Epidermal melanocyte (primary cell): Measurements from ENCODE around the gene TRAF6.
A peak's percentile ranks its signal among the peaks of the same experiment; 100 is the strongest.
"Not testable (repeated sequence)": the region's sequence is repeated elsewhere in the genome, so short reads cannot be mapped to it uniquely, and the experiment has no call there.

Source experiments
- DNase-seq: peaks from one replicate; pipeline ENCODE4 v3.0.0; 2011; ENCODE audit warnings: low spot score; ENCODE audit not compliant: insufficient read length

TRAF6 gene, protein sequence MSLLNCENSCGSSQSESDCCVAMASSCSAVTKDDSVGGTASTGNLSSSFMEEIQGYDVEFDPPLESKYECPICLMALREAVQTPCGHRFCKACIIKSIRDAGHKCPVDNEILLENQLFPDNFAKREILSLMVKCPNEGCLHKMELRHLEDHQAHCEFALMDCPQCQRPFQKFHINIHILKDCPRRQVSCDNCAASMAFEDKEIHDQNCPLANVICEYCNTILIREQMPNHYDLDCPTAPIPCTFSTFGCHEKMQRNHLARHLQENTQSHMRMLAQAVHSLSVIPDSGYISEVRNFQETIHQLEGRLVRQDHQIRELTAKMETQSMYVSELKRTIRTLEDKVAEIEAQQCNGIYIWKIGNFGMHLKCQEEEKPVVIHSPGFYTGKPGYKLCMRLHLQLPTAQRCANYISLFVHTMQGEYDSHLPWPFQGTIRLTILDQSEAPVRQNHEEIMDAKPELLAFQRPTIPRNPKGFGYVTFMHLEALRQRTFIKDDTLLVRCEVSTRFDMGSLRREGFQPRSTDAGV

DNA sequence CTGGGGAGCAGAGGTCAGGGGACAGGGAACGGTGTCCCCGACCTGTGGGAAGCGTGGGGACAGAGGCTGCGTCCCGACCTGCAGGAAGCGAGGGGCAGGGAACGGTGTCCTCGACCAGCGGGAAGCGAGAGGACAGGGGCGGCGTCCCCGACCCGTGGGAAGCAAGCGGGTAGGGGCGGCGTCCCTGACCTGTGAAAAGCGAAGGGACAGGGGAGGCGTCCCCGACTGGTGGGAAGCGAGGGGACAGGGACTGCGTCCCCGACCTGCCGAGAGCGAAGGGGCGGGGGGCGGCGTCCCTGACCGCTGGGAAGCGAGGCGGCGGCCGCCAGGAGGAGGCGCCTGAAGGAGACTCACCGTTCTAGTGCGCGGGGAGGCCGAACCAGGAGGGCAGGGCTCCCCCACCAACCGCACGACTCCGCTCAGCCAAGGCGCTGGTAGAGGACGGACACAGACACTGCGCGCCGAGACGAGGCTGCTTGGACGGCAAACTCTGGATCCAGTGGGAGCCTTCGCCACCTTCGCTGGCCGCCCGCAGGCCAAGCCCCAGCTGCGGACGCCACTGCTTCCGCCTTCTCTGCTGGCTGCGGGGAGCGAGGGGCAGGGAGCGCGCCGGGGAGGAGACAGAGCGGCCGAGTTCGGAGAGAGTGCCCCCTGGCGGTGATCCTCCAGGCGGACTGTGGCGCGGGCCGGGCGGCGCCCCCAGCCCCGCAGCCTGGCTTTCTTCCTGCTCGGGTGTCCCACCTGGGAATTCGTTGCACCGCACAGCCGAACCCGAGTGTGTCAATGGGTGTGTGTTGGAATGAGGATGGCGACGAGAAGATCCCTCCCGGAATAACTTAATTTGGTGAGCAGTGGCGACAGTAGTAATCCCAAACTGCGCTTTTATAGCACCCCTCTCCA is at the start of gene TRAF6:
TSS of gene TRAF6 (minus strand) at position 579 of the 900 bp plus-strand sequence. CDS start 8,757 bp downstream, outside the sequence.
- DNase-seq = peak; percentile 74

DNA sequence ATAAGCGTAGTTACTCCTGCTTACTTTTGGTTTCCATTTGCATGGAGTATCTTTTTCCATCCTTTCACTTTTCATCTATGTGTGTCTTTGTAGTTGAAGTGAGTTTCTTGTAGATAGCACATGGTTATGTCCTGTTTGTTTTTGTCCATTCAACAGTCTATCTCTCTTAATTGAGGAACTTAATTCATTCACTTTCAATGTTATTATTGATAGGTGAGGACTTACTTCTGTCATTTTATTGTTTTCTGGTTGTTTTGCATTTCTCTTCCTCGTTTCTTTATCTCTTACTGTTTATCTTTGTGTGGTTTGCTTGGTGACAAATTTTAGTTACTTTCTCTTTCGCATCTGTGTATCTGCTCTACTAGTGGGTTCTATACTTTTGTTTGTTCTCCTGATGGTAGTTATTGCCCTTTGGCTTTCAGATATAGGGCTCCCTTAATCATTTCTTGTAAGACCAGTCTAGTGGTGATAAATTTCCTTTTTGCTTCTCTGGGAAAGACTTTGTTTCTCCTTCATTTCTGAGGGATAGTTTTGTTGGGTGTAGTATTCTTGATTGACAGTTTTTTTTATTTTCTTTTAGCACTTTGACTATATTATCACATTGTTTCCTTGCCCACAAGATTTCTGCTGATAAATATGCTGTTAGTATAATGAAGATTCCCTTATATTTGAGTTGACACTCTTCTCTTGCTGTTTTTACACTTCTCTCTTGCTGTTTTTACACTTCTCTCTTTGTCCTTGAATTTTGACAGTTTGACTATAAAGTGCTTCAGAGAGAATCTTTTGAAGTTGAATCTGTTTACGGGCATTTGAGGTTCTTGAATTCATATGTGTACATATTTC is 48.7 kb upstream of the TRAF6 start:
- DNase-seq = no peak

DNA sequence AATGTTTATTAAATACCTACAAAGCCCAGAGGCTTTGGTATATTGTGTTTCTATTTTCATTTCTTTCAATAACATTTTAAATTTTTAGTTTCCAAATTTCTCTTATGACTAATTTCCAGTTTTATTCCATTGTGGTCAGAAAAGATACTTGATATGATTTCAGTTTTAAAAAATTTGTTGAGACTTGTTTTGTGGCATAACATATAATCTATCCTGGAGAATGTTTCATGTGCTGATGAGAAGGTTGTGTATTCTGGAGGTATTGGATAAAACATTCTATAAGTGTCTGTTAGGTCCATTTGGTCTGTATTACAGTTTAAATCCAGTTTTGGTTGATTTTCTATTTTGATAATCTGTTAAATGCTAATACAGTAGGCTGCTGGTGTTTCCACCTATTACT is 47.9 kb upstream of the TRAF6 start:
- no peak for DNase-seq

DNA sequence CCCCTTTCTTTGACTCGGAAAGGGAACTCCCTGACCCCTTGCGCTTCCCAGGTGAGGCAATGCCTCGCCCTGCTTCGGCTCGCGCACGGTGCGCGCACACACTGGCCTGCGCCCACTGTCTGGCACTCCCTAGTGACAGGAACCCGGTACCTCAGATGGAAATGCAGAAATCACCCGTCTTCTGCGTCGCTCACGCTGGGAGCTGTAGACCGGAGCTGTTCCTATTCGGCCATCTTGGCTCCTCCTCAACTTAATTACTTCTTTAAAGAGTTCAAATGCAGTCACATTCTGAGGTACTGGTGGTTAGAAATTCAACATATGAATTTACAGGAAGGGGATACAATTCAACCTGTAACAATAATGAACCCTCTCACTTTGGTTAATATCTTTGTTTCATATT is 47.3 kb upstream of the TRAF6 start:
- DNase-seq = not testable (repeated sequence)

DNA sequence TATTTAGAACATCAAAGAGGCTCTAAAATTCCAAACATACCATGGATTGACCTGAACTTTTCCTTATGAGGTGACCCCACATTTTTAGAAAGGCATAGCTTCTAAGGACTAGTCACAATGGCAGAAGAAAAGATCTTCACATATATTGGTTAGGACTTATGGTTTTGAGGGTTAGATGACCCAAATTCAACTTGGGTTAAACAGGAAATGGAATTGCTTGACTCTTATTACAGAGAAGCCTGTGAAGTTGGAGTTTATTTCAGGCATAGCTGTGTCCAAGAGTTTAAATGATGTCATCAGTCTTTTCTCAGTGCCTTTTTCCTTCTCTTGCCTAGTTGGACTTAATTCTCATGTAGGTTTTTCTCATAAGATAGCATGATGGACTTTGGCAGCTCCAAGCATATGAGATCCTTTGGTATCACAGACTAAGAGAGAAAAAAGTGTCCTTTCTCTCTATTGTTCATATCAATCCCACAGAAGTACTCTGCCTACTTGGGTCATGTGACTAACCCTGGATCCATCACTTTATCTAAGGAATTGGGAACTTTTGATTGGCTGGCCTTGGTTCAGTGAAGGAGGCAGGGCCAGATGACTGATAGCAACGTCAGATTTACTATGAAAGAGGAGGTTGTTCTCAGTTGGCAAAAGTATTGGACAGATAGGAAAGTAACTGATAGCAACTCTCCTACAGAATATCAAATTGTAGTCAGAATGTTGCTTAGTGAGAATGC is 40.5 kb upstream of the TRAF6 start:
- DNase-seq = no peak

DNA sequence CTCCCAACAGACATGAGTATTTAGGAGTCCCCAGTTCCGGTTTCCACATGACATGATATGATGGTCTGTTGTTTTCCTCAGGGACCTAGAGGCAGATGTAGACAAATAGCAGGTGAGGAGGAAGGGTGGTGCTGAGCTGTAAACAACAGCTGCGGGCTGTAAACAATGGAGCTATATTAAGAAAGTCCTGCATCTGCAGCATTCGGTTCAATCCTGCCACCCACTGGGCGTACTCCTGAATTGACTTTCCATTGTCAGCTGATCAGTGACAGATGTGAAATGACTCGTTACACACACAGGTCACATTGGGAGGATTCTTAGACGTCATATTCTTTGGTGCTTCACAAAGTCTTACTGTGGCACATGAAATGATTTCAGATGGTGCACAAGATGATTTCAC is 30.9 kb upstream of the TRAF6 start:
- no peak for DNase-seq

DNA sequence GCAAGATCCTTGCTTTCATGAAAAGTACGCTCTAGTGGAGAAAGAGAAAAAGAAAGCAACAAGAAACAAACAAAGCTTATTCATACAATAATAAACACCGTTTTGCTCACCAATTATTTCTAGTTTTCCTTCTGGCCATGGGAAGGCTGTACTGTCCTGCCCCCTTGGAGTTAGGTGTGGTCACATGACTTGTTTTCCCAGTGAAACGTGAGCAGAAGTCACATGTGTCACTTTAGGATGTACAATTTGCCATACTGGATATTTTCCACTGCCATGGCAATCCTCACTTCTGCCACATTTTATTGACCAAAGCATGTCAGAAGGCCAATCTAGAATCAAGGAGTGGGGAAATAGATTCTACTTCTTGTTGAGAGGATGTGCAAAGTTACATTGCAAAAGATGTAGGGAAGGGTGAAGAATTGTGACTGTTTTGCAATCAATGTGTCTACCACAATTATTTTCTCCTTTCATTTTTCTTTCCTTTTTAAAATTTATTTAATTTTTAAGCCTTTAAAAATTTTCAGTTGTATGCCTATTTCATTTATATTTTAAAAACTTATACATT is 24.3 kb upstream of the TRAF6 start:
- no peak for DNase-seq

DNA sequence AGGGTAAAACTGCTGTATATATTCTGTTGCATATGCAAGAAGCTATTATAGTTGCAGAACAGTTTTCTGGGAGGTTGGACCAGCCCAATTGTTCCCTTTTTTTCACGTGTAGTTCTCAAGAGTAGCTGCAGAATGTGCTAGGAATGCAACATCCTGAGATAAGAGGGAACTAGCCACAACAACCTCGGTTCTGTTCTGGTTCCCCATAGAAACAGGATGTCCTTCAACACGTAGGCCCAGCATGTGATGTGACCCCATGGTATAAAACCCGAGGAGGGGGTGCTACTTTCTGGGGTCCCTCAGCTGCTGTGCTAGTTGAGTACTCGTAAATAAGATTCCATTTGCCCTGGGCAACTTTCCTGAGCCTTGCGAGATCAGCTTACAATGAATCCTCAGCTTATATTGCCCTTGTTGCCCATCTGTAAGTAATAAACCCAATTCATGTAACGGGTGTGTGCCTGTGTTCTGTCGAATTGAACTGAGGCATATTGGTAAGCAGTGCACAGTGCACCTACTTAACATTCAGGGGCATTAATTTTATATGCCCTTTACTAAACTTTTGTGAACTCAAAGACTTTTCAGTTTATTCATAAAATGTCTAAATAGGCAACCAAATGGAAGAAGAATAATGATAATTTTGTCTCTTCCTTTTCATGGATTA is 23.0 kb upstream of the TRAF6 start:
- no peak for DNase-seq

DNA sequence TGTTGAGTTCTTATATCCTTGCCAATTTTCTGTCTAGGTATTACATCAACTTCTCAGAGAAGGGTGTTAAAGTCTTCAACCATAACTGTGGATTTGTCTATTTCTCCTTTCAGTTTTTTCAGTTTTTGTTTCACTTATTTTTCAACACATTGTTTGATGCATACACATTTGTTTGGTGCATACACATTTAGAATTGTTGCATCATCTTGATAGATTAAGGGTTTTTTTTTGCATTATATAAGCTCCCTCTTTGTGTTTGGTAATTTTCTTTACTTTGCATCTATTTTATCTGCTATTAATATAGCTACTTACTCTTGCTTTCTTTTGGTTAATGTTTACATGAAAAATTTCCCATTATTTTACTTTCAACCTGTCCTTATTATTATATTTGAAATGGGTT is 20.8 kb upstream of the TRAF6 start:
- no peak for DNase-seq

DNA sequence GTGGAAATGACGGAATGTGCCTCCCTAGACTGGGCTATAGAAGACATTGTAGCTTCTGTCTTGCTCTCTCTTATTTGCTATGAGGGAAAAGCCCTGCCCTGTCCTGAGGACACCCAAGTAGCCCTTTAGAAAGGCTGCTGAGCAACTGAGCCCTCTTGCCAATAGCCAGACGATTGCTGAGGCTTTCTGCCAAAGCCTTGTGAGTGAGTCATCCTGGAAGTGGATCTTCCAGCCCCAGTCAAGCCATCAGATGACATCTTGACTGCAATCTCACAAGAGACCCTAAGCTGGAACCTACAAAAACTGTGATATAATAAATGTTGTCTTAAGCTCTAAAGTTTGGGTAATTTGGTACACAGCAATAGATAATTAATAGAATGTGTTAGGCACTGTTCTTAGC is 3.9 kb upstream of the TRAF6 start:
- DNase-seq = no peak

DNA sequence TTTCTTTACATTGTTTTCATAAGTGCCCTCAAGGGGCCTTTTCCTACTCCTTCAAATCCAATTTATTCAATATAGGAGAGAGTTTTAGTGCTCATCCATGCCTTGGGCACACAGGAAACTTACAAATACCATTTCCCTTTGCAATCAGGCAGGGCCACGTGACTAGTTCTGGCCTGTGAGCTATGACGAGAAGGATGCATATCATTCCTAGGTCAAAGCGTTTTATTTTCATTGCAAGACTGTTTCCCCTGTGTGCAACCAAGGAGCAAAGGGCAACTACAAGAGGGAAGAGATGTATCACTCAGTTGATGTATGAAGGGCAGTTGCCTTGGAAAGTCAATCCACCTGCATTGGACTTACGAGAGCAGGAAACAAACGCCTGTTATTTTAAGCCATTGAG is 1.9 kb upstream of the TRAF6 start:
- no peak for DNase-seq

DNA sequence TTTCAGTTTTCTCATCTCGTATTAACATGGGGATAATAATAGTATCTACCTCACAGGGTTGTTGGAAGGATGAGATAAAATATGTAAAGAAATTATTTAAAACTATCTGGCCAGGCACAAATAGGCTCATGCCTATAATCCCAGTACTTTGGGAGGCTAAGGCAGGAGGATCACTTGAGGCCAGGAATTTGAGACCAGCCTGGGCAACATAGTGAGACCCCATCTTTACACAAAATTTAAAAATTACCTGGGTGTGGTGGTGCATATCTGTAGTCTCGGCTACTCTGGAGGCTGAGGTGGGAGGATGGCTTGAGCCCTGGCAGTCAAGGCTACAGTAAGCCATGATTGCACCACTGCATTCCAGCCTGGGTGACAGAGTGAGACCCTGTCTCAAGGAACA is 990 bp upstream of the TRAF6 start:
- DNase-seq = not testable (repeated sequence)

DNA sequence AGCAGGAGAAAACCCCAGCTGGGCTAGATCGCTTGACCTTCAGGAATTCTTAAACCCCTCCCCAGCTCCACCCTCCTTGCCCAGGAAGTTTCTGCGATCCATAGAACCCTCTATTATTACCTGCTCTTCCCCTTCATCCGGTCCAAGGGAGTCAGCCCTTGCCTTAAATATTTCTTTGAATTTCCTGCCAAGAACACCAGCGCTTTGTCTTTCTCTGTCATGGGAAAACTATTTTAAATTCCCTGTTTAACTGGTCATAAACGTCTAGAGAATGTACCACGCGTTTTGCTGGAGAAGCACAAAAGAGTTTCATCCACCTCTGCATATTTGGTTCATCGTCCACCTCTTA is 496 bp upstream of the TRAF6 start:
- no peak for DNase-seq

DNA sequence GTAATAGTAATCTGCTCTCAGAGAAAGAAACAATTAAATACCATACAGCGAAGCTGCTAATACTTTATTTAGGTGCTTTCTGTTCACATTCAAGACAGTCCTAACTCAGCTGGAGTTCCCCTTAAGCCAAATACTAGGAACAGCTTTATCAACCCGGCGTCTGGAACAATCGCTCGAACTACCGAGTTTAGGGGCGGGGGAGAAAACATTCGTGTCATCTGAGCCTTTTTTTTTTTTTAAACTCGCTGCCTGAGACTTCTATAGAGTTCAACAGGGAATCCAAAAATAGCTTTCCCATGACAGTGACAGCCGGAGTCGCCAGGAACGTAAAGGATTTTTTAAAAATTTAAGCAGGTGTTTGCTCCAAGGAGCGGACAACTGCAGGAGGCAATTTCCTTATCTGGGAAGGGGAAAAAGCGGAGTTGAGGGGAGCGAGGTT is 852 bp downstream of the TRAF6 start:
- no peak for DNase-seq

DNA sequence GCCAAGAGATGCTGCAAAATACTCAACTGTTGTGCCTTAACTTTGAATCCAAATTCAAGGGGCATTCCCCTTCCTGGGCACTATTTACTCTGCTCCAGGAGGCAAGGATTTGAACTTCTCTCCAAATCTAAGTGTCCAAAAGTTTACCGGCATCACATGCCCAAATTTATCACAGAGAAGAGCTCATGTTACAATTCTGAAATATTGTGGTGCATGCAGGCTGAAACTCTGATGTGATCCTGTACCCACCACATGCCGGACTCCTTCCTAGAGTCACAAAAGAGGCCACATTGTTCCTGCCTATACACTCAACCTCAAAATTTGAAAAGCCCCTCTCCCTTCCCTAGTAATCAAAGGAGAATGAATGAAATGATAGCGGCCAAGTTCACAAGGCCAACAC is 1.3 kb downstream of the TRAF6 start:
- DNase-seq = no peak

DNA sequence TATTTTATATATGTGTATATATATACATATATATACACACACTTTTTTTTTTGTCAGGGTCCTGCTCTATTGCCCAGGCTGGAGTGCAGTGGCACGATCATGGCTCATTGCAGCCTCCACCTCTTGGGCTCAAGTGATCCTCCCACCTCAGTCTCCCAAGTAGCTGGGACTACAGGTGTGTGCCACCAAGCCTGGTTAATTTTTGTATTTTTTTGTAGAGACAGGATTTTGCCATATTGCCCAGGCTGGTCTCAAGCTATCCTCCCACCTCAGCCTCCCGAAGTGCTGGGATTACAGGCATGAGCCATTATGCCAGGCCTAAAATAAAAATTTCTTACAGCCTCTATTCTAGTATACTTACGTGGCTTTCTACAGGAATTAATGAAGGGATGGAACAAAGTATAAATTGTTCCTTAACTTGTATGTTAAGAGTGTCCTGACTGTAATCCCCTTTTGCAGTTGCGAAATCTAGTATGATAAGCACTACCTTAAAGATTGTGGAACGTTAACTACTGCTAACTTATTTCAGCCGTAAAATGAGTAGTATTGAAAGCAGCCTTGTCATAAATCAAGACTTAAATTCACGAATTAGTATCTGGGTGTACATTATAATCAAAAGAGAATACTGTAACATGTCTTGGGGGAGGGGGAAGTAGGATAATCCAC is 2.1 kb downstream of the TRAF6 start:
- no peak for DNase-seq

DNA sequence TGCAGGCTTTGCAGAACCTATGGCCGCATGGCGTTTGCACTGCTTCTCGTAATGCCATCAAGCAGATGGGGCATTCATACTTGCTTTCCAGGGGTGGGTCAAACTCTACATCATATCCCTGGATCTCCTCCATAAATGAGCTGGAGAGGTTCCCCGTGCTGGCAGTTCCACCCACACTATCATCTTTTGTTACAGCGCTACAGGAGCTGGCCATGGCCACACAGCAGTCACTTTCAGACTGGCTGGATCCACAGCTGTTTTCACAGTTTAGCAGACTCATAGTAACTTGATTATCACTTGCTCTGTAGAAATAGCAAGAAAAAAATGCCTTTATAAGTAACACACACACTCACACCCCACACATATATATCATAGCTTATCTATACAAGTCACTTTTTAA is 8.8 kb downstream of the TRAF6 start:
- DNase-seq = no peak

DNA sequence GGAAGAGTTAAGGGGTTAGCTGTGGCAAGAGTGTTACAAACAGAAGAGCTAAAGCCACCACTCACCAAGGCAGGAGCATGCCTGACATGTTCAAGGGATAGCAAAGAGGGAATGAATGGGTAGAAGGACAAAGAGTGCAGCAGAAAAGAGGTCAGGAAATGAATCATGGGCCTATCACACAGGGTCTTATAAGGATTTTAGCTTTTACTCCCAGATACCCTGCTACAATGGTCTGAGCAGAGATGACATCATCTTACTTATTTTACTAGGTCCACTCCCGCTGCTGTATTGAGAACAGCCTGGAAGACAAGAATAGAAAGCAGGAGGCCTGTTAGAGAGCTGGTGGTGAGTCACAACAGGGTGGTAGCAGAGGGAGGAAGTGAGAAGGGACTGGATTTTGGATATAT is 9.8 kb downstream of the TRAF6 start:
- no peak for DNase-seq

DNA sequence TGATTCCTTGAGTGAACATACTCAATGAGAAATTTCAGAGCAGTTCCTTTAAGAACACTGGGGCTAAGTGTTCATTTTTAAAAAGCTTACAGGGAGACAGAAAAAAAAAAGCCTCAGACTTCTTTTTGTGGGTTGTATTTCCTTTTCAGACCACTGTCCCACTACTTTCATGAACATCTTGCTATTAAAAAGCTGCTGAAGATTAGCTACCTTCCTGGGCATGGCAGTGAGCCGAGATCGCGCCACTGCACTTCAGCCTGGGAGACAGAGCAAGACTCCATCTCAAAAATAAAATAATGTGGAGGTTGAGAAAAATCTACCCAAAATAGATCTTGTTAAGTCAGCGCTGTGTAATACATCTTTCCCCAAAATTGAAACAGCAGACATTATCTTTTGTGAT is 10.8 kb downstream of the TRAF6 start:
- no peak for DNase-seq
